K562 (cell line): ENCODE data around the gene OPRL1. TPM values are rescaled to one million over a fixed set of nuclear protein-coding genes. Genes with fewer than 3 reads are reported as not detected.
A peak's percentile ranks its signal among the peaks of the same experiment; 100 is the strongest.

Experiments used
- ASH1L ChIP-seq: fragments of 450-650 bp; IDR thresholded peaks from 2 replicates; pipeline ENCODE4 v1.6.1; 2018; ENCODE audit warnings: borderline replicate concordance, mild to moderate bottlenecking, low read depth; ENCODE audit not compliant: partially characterized antibody
- PRPF4 ChIP-seq: fragments of 200-400 bp; formaldehyde crosslinking; IDR thresholded peaks from one replicate; pipeline ENCODE4 v1.6.1; 2017; ENCODE audit warnings: low read length, low read depth, mild to moderate bottlenecking; ENCODE audit not compliant: insufficient read depth, poor library complexity, severe bottlenecking
- RBM15 ChIP-seq: fragments of 200-400 bp; formaldehyde crosslinking; IDR thresholded peaks from 2 replicates; pipeline ENCODE4 v1.6.1; 2018; ENCODE audit warnings: mild to moderate bottlenecking, low read length, moderate library complexity; ENCODE audit not compliant: insufficient read depth
- TRIM24 ChIP-seq, 2 experiments: fragments of 450-650 bp; IDR thresholded peaks; 2 replicates each; pipeline ENCODE4 v1.6.1; 2016
- ZNF57 ChIP-seq: fragments of 450-650 bp; formaldehyde crosslinking; IDR thresholded peaks from 2 replicates; pipeline ENCODE4 v1.4.0; 2020; ENCODE audit warnings: mild to moderate bottlenecking, moderate library complexity
- polyA plus RNA-seq, 8 experiments: library from polyadenylated mRNA; depleted of rRNA in 4 of 8; stranded (reverse) in 5 of 8; unstranded in 3 of 8; fragments of >200 nt; fragmentation: Nextera tagmentation in 2 of 8; fragmentation: Illumina TruSeq in 1 of 8; extraction: Ambion mirVana in 2 of 8; extraction: Trizol in 1 of 8; gene quantifications; 2 replicates each; pipeline versions ENCODE4 v1.2.1 to v1.2.3, GENCODE V29; 2011 to 2014; ENCODE audit warnings: inconsistent platforms in 1 of 8, missing spikeins in 1 of 8
- total RNA-seq, 7 experiments: library from RNA; depleted of rRNA in 6 of 7; stranded (reverse); fragments of >200 nt in 6 of 7; fragmentation: Illumina TruSeq in 2 of 7; extraction: Trizol in 2 of 7; gene quantifications; 2 replicates each; pipeline versions ENCODE4 v1.2.1 to v1.2.3, GENCODE V29; 2011 to 2021; ENCODE audit warnings: low replicate concordance in 1 of 7
- TF ChIP-seq, protein P1 (sequence below): fragments of 250-450 bp; sonication (Bioruptor Pico); IDR thresholded peaks from 2 replicates; pipeline ENCODE4 v1.4.0; 2020; ENCODE audit warnings: mild to moderate bottlenecking
- TF ChIP-seq, protein P2 (sequence below): sonication (generic); formaldehyde crosslinking; IDR thresholded peaks from 2 replicates; pipeline ENCODE4 v1.8.0; 2022; ENCODE audit warnings: mild to moderate bottlenecking, missing genetic modification reagents
- TF ChIP-seq, protein P3 (sequence below): fragments of 250-450 bp; sonication (Bioruptor Pico); IDR thresholded peaks from 2 replicates; pipeline ENCODE4 v1.8.0; 2021; ENCODE audit warnings: borderline replicate concordance, mild to moderate bottlenecking, moderate library complexity; ENCODE audit not compliant: poor library complexity, severe bottlenecking
- TF ChIP-seq, protein P4 (sequence below): fragments of 250-450 bp; sonication (Bioruptor Pico); IDR thresholded peaks from 2 replicates; pipeline ENCODE4 v1.8.0; 2021; ENCODE audit warnings: moderate library complexity, mild to moderate bottlenecking, inconsistent platforms
- TF ChIP-seq, protein P5 (sequence below): sonication (generic); formaldehyde crosslinking; IDR thresholded peaks from 2 replicates; pipeline ENCODE4 v1.8.0; 2022; ENCODE audit warnings: mild to moderate bottlenecking, missing genetic modification reagents
- TF ChIP-seq, protein P6 (sequence below): fragments of 250-450 bp; sonication (Bioruptor Pico); IDR thresholded peaks from 2 replicates; pipeline ENCODE4 v1.5.0; 2021; ENCODE audit warnings: mild to moderate bottlenecking, moderate library complexity
- TF ChIP-seq, protein P7 (sequence below): fragments of 250-450 bp; sonication (Bioruptor Pico); IDR thresholded peaks from 2 replicates; pipeline ENCODE4 v1.8.0; 2022; ENCODE audit warnings: moderate library complexity, mild to moderate bottlenecking, inconsistent platforms

The OPRL1 gene
- total and polyA plus RNA-seq, 9 of the 15 experiments (the other 6 are each of a cell fraction or from before 2014, with no cell fraction given) = 0.06 to 0.33 (median 0.11) TPM; not detected in 2

DNA sequence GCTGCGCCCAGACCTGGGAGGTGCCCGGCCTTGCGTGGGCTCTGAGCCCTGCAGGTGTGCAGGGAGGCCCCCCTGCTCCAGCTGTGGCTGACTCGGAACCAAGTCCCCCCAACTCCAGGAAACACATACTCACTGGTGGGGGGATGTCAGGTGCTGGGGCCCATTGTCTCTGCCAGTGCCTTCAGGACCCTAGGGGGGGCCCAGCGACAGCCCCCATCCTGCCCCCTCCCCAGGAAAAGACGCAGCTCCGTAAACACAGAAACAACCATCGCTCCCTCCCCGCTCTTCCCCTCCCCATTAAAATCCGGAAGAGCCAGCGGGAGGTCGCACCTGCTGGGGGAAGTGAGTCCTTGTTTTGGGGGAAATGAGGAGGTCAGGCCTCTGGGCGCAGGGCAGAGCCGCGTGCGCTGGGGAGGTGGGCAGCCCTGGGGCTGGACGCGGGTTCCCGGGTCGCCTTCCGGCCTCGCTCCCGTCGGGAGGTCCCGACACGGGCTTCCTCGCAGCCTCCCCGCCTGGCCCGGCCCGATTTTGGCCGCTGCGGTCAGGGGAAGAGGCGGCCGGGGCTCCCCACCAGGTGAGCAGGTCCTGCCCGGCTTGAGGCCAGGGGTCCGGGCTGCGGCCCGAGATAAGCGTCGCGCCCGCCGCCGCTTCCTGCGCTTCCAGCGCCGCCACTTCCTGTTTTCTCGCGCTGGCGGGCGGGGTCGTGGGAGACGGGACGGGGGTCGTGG is 37.7 kb upstream of the OPRL1 start (continued):
- TF ChIP-seq, protein P1, sequence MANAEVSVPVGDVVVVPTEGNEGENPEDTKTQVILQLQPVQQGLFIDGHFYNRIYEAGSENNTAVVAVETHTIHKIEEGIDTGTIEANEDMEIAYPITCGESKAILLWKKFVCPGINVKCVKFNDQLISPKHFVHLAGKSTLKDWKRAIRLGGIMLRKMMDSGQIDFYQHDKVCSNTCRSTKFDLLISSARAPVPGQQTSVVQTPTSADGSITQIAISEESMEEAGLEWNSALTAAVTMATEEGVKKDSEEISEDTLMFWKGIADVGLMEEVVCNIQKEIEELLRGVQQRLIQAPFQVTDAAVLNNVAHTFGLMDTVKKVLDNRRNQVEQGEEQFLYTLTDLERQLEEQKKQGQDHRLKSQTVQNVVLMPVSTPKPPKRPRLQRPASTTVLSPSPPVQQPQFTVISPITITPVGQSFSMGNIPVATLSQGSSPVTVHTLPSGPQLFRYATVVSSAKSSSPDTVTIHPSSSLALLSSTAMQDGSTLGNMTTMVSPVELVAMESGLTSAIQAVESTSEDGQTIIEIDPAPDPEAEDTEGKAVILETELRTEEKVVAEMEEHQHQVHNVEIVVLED = no peak; the same call in 1 of the 2 replicates
- TF ChIP-seq, protein P2, sequence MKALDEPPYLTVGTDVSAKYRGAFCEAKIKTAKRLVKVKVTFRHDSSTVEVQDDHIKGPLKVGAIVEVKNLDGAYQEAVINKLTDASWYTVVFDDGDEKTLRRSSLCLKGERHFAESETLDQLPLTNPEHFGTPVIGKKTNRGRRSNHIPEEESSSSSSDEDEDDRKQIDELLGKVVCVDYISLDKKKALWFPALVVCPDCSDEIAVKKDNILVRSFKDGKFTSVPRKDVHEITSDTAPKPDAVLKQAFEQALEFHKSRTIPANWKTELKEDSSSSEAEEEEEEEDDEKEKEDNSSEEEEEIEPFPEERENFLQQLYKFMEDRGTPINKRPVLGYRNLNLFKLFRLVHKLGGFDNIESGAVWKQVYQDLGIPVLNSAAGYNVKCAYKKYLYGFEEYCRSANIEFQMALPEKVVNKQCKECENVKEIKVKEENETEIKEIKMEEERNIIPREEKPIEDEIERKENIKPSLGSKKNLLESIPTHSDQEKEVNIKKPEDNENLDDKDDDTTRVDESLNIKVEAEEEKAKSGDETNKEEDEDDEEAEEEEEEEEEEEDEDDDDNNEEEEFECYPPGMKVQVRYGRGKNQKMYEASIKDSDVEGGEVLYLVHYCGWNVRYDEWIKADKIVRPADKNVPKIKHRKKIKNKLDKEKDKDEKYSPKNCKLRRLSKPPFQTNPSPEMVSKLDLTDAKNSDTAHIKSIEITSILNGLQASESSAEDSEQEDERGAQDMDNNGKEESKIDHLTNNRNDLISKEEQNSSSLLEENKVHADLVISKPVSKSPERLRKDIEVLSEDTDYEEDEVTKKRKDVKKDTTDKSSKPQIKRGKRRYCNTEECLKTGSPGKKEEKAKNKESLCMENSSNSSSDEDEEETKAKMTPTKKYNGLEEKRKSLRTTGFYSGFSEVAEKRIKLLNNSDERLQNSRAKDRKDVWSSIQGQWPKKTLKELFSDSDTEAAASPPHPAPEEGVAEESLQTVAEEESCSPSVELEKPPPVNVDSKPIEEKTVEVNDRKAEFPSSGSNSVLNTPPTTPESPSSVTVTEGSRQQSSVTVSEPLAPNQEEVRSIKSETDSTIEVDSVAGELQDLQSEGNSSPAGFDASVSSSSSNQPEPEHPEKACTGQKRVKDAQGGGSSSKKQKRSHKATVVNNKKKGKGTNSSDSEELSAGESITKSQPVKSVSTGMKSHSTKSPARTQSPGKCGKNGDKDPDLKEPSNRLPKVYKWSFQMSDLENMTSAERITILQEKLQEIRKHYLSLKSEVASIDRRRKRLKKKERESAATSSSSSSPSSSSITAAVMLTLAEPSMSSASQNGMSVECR (CRISPR knock-in tag) = no peak
- TF ChIP-seq, protein P3, sequence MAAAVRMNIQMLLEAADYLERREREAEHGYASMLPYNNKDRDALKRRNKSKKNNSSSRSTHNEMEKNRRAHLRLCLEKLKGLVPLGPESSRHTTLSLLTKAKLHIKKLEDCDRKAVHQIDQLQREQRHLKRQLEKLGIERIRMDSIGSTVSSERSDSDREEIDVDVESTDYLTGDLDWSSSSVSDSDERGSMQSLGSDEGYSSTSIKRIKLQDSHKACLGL = no peak
- TF ChIP-seq, protein P4, sequence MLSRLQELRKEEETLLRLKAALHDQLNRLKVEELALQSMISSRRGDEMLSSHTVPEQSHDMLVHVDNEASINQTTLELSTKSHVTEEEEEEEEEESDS (CRISPR knock-in tag) = no peak
- TF ChIP-seq RBM15 (no peak), ASH1L (no peak), TRIM24 (IDR thresholded peaks at IDR 0.05) (peak in 1 of 2 experiments; percentile 50; a peak in 2 of 4 replicates), ZNF57 (no peak), PRPF4 (no peak)
- TF ChIP-seq, protein P5, sequence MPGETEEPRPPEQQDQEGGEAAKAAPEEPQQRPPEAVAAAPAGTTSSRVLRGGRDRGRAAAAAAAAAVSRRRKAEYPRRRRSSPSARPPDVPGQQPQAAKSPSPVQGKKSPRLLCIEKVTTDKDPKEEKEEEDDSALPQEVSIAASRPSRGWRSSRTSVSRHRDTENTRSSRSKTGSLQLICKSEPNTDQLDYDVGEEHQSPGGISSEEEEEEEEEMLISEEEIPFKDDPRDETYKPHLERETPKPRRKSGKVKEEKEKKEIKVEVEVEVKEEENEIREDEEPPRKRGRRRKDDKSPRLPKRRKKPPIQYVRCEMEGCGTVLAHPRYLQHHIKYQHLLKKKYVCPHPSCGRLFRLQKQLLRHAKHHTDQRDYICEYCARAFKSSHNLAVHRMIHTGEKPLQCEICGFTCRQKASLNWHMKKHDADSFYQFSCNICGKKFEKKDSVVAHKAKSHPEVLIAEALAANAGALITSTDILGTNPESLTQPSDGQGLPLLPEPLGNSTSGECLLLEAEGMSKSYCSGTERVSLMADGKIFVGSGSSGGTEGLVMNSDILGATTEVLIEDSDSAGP (CRISPR knock-in tag) = no peak
- TF ChIP-seq, protein P6, sequence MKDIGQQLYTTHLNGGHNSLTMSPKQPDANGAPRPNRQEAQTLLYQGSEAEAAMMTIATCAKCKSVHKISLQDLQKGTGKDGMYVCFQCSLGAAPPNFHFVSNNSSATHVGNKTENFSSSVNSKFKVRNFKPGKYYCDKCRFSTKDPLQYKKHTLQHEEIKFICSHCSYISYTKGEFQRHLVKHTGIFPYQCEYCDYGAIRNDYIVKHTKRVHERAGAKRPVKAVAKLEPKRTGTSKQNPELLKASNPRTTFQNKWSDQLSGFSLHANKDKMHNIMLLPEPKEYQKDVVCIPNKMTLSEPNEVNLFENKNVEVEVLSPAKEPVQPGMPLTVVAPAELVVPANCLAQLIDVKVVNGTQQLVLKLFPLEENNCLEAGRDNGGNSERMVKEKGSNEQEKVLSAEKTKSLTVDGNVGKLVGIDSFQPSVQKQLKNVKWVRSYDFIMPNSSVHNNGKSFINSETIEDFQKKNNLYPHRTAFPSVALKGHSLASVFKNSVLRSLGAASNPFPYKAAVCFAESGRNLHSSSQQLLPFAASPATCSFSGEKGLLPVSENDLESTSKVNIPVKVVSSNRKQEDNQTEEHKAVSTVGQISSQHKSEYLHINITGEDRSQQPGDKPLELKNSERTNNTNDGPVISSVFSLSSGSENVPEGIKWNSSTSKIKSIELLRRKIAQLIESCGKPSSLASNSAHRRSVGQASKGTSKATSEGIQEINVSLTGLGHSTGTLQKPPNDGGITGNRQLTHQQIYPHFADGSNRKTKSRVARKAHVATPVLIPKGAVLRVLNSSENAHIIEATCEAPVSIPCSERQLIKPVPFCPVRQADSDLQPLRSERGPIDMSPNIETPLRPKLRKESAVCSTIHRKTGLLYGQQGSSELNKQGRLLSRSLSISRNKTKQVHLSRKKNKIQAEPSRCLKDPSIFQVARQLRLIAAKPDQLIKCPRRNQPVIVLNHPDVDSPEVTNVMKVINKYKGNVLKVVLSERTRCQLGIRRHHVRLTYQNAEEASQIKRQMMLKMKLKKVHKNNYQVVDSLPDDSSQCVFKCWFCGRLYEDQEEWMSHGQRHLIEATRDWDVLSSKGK (CRISPR knock-in tag) = no peak
- TF ChIP-seq, protein P7, sequence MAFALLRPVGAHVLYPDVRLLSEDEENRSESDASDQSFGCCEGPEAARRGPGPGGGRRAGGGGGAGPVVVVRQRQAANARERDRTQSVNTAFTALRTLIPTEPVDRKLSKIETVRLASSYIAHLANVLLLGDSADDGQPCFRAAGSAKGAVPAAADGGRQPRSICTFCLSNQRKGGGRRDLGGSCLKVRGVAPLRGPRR (CRISPR knock-in tag) = no peak
